Activated CD4-positive, alpha-beta T cell treated with anti-CD3 and anti-CD28 coated beads, Interleukin-2, Interleukin-4, amounts not matched to agents 100 ng/mL and 50 ng/mL, durations not matched to agents 16 hours and 8 hours (primary cell): ENCODE measurements around the gene CHD9.
"Not testable (repeated sequence)": the region's sequence is repeated elsewhere in the genome, so short reads cannot be mapped to it uniquely, and the experiment has no call there.

Experiments
- DNase-seq: peaks from one replicate; pipeline ENCODE4 v3.0.0-alpha.2; 2020; ENCODE audit warnings: low spot score

The CHD9 gene, protein sequence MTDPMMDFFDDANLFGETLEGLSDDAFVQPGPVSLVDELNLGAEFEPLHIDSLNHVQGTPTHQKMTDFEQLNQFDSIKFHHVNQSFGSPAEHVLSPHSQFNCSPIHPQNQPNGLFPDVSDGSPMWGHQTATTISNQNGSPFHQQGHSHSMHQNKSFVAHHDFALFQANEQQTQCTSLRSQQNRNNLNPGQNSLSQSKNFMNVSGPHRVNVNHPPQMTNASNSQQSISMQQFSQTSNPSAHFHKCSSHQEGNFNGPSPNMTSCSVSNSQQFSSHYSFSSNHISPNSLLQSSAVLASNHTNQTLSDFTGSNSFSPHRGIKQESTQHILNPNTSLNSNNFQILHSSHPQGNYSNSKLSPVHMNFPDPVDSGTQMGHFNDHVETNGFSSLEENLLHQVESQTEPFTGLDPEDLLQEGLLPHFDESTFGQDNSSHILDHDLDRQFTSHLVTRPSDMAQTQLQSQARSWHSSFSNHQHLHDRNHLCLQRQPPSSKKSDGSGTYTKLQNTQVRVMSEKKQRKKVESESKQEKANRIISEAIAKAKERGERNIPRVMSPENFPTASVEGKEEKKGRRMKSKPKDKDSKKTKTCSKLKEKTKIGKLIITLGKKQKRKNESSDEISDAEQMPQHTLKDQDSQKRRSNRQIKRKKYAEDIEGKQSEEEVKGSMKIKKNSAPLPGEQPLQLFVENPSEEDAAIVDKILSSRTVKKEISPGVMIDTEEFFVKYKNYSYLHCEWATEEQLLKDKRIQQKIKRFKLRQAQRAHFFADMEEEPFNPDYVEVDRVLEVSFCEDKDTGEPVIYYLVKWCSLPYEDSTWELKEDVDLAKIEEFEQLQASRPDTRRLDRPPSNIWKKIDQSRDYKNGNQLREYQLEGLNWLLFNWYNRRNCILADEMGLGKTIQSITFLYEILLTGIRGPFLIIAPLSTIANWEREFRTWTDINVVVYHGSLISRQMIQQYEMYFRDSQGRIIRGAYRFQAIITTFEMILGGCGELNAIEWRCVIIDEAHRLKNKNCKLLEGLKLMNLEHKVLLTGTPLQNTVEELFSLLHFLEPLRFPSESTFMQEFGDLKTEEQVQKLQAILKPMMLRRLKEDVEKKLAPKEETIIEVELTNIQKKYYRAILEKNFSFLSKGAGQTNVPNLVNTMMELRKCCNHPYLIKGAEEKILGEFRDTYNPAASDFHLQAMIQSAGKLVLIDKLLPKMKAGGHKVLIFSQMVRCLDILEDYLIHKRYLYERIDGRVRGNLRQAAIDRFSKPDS (N-terminal part only)

DNA sequence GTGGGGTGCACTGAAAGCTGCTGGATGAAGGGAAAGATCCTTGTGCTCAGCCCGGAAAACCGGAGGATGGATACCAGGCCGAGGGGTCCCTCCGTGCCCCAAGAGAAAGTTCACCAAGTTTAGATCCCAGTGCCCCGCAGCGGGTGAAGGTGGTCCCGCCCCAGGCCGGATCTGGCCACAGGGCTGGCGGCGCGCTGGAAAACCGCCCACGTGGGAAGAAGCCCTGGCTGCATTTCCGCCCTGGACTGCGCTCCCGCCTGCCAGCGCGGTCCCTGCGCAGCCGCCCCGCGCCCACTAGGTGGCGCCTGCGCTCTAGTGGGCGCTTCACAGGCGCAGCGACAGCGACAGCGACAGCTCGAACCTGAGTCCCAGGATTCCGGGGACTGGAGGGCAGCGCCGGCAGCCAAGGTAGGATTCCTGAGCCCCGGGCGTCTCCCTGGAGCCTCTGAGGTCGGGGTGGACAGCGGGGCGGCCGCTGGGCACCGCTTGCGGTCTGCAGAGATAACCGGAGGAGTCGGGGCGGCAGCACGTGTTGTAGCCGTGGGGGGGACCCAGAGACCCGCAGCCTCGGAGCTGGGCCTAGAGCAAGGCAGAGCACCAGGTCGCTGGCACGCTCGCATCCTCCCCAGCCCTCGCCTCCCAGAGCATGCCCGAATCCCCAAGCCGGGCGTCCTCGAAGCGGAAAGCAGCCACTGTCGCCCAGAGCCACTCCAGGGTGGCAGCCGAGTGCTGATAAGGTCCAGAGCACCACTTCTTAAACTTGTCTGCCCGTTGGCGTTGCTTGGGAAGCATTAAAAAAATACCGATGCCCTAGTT is at the start of gene CHD9:
Gene CHD9 (plus strand): TSS at position 322 of the 816 bp plus-strand sequence. CDS start 101,099 bp downstream, outside the sequence.
- DNase-seq = peak; percentile 78

DNA sequence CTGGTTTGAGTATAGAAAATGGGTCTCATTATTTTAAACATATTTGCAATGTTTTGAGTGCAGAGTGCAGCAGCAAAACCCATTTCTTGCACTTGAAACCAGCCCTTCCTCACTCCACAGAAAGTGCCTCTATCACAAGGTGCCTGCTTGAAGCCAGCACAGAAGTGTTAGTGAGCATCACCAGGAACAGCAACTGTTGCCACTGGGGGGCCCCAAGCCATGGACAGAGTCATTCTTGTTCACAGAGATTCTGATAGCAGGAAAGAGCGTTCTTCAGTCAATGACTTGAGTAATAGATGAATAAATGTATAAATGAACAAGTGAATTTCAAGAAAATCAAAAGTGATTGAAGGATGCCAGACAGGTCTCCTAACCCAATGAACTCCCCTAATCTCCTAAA is 47.7 kb upstream of the CHD9 start:
- DNase-seq = no peak

DNA sequence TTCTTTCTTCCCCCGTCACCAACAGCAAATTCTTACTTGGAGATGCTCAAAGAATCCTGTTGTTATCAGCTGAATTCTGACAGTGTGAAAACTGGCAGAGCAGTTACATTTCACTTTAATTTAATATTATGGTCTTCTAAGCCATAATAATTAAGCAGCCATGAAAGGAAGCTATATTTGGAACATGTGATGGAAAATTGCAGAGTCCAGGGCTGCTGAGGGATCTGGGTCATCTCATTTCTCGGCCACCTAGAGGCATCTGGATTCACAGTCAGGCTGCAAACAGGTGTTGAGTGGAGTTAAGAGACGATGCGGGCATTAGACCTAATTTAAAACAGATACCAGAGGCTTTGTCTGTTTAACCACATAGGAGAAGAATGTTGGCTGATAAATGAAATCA is 40.5 kb upstream of the CHD9 start:
- no peak for DNase-seq

DNA sequence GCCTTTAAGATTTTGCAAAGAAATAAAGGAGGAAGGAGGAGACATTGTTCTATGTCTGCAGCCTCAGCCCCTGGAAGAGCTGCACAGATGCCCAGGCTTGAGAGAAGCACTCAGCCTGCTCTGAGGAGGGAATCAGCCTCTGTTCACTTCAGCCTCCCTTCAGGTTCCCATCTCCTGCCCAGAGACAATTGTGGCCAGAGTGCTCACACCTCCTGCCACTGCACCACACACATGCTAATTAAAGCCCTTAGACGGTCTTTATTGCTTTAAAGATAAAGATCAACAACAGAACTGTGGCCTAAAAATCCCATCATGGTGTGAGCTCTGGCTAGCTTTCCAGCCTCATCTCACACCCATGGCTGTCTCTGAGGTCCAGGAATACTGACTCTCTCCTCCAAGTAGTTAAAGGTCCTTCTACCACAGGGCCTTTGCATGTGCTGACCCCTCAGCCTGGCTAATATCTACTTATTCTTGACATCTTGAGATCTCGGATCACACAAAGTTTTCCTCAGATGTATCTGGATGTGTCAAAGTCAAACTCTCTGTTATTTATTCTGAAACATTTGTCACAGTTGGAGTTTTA is 35.9 kb upstream of the CHD9 start:
- no peak for DNase-seq

DNA sequence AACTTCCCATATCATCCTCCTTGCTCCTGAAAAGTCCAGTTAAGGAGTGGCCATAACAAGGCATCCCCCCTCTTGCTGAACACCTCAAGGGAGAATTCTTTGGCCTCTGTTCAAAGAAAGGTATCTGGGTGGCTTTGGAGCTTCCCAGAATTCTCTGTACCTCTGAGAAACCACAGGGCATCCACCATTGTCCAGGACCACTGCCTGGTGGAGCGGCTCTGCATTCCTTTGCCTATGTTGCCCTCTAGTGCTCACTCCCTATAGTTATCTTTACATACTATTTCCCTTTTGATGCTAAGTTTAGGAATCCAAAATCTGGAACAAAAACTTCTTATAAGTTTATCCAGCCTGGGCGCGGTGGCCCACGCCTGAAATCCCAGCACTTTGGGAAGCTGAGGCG is 32.4 kb upstream of the CHD9 start:
- peak; percentile 9 for DNase-seq

DNA sequence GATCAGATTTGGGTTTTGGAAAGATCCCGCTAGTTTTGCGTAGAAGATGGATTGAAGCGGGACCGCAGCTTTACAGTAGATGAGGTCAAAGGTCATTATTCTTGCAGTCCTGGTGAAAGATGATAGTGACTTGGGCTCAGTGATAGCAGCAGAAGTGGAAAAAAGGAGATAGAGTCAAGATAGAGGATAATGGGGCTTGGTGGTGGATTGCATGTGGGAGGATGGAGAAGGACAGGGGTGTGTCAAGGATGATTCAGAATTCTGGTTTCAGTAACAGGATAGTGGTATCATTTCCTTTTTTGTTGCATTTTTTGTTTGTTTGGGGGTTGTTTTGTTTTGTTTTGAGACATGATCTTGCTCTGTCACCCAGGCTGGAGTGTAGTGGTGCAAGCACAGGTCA is 30.7 kb upstream of the CHD9 start:
- DNase-seq = no peak

- no peak for DNase-seq
Observed at GRCh38 chr16:53029971-53030370, 24.8 kb upstream of the CHD9 start.

GRCh38 chr16:53031323-53031942 is 23.4 kb upstream of the CHD9 start:
- no peak for DNase-seq

- no peak for DNase-seq
Observed at GRCh38 chr16:53034306-53034705, 20.5 kb upstream of the CHD9 start.

DNA sequence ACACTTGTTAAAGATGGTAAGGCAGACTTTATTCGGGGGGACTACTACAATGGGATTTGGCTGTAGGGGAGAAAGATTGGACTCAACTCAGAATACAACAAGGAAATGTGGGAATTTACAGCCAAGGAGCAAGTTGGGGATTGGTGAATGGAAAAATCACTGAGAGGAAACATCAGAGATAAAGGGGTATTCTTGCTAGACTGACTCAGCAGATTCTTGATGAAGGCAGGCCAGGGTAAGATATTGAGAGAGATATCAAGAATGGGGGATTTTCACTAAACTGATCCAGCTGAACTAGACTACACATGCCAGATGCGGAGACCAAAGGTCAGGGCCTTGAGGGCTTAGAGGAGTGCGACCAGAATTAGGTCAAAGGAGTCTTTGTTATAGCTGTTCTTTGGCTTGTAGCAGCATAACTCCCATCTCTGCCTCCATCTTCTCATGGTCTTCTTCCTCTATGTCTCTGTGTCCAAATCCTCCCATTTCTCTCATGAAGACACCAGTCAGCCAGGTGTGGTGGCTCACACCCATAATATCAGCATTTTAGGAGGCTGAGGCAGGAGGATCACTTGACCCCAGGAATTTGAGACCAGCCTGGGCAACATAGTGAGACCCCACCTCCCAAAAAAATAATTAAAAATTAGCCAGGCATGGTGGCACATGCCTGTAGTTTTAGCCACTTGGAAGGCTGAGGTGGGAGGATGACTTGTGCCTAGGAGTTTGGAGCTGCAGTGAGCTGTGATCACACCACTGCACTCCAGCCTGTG is 19.4 kb upstream of the CHD9 start:
- no peak for DNase-seq

- no peak for DNase-seq
Observed at GRCh38 chr16:53036066-53036465, 18.7 kb upstream of the CHD9 start.

GRCh38 chr16:53036711-53037110 is 18.1 kb upstream of the CHD9 start:
- not testable (repeated sequence) for DNase-seq

GRCh38 chr16:53040788-53041187 is 14.0 kb upstream of the CHD9 start:
- DNase-seq = no peak

DNA sequence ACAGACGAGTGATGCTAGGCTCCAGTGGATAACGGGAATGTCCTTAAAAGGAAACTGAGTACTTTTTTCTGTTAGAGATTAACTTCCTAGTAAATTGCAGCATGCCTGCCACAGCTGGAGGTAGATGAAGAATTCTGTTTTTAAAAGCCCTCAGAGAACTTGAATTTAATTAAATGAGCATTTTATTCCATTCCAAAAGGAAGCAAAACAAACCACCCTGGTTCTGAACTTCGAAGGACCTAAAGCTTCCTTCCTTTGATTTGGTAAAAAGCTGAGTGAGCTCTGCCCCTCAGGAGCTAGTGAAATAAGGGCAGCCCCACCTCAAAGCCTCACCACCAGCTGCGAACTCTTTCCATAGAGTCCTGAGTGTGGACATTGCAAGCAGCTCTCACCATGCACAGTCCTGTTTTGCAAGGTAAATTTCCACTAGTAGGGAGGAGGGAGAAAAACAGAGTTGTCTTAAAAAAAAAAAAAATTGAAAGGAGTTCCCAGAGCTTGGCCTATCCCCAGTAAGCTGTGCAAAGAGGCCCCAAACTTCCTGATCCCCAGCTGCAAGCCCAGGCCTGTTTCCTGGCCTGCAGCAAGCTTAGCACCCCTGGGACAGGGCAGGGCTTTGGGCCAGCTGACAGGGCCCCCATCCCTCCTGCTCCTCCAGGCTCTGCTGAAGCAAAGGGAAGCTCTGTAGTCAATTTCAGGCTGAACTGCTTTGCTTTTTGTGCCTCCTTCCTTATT is 13.3 kb upstream of the CHD9 start:
- DNase-seq = no peak

DNA sequence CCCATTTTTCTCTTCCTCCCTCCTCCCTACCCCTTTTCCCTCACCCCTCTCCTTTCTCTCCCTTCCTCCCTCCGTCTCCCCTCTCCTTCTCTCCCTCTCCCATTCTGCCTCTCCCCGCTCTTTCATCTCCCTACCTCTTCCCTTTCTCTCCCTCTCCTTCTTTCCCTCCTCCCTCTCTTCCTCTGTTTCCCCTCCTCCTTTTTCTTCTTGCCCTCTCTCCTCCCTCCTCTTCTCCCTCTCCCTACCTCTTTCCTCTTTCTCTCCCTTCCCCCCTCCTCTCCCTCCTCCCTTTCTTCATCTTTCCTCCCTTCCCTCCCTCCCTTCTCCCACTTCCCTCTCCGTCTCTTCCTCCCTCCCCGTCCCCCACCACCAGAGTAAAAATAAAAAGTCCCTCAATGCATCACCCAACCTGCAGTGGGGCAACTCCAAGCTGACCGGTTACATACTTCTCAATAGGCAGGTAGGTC is 12.5 kb upstream of the CHD9 start:
- DNase-seq = no peak

DNA sequence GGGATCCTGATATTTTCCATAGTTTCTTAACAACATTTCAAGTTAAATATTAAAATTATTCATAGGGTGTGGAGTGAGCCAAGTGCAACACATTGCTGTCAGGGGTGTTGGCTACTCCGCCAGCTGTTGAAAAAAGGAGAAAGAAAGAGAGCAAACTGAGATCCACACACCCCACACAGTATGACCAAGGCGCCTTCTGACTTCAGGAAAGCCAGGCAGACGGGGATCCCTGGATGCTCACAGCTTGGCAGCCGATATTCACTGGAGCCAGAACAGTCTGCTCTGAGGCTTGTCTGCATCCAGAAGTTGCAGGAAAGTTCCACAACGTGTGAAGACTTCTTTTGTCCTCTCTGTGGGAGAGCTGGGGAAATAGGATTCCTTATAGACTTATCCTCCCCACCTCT is 11.4 kb upstream of the CHD9 start:
- DNase-seq = no peak

DNA sequence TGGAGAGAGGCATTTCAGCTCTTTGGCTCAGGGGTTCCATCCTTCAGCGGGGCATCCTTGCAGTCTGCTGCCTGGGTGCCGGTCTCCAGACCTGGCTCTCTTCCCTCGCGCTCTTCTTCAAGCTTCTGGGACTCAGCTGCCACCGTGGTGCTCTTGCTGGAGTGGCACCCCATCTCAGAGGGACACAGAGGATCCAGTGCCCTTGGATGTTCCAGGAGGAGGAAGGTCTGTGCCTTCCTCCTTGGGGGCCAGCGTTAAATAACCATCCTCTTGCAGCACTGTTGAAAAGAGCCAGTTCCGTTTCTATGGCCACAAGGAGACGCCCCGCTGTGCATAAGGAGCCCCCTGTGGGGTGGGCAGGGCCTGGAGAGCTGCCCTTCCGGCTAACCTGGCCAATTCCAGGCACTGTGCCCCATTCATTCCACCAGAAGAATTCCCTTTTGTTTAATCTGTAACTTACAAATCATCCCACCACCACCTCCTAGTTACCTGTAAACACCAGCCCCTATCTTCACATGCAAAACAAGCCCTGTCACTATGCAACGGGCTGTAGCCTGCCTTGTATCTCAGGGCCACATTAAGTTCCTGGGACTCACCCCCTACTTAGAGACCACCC is 10.7 kb upstream of the CHD9 start:
- DNase-seq = no peak
